Measurements from ENCODE around the gene BDKRB1.

The BDKRB1 gene

DNA sequence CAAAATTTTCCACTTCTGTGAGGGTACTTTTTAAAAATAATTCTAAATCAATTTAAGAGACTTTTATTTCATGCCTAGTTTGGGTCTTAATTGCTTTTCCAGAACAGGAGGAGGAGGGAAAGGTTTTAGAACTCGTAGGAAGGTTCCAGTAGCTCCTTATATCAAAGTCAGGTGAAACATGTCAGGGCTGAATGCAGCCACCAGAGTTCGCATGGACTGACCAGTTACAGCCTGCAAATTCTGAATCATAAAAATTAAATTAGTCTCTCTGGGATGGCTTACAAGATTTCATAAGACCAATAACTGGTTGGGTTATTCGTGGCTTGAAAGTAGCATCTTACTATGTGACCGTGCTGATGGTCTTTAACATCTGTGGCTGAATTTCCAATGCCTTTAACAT lies 397 bp downstream of the BDKRB1 start:
- peak overlapping the region; percentile 11 for H3K4me3 ChIP-seq (ENCODE audit: low read depth, low read length)
- no peak for DNase-seq (ENCODE audit: low read depth)

DNA sequence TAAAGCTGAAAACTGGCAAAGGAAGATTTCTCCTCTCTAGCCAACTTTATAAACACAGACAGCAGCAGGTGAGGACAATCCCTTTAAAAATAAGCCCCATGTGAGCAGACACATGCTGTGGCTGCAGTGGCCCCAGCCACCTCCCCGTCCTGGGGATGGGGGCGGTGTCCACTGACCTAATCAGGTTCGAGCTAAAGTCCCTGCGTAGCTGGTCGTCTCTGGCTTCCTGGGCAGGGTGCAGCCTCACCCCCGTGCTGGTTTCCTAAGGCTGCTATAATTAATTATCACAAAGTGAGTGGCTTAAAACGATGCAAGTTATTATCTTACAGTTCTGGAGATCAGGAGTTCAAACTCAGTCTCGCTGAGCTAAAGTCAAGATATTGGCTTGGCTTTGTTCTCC lies 1.0 kb downstream of the BDKRB1 start:
- no peak for DNase-seq (ENCODE audit: low read depth)
- H3K4me3 ChIP-seq (ENCODE audit: low read depth, low read length) = peak overlapping the region; percentile 11

DNA sequence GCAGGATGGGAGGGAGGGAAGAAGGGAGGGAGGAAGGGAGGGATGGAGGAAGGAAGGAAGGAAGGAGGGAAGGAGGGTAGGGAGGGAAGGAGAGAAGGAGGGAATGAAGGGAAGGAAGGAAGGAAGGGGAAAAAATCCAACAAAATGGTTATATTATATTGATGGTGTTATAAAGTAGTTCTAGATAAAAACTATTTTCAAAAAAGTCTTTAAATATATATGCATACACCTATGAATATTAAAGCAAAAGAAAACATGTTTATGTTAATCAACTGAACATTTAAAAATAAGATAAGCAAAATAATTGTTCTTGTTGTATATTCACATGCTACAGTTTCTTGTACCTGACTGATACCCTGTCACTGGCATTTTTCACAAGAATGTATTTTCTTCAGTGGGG lies 1.9 kb downstream of the BDKRB1 start:
- H3K4me3 ChIP-seq (ENCODE audit: low read depth, low read length) = no peak overlapping the region
- DNase-seq (ENCODE audit: low read depth) = no peak

DNA sequence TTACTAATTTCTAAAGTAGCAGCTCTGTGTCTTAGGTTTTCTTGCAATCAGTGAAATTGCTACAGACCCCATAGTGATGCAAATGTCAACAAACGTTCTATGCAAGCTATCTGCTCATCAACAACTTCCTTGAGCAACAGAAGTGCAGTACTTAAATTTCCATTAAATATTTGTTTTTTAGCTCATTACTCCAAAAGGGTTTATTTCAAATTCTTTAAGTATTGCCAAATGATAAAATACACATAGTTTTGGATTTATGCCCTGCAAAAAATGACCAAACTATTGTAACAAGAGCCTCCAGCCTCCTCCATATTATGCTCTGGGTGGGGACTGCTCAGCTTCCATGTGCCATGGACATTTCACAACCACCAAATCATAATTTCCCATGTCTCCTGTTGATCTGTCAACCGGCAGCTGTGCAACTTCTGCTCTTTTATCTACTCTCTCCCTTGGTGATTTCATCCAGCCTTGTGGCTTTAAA lies 4.4 kb downstream of the BDKRB1 start:
- H3K4me3 ChIP-seq (ENCODE audit: low read depth, low read length) = no peak overlapping the region
- no peak for DNase-seq (ENCODE audit: low read depth)

DNA sequence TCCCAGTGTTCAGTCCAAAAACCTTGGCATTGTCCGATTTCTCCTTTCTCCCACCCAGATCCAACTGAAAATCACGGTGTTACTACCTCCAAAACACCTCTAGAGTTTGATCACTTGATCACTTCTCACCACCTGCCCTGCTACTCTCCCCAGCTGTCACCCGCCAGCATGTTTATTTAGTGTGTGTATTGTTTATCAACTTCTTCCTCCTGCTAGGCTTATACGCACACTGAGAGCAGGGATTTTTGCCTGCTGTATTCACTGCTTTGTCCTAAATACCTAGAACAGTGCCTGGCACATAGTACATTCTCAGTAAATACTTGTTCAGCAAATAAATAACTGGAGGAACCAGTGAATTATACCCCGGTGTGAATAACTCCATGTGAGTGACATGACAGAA lies 5.0 kb downstream of the BDKRB1 start:
- no peak for DNase-seq (ENCODE audit: low read depth)
- no peak overlapping the region for H3K4me3 ChIP-seq (ENCODE audit: low read depth, low read length)

DNA sequence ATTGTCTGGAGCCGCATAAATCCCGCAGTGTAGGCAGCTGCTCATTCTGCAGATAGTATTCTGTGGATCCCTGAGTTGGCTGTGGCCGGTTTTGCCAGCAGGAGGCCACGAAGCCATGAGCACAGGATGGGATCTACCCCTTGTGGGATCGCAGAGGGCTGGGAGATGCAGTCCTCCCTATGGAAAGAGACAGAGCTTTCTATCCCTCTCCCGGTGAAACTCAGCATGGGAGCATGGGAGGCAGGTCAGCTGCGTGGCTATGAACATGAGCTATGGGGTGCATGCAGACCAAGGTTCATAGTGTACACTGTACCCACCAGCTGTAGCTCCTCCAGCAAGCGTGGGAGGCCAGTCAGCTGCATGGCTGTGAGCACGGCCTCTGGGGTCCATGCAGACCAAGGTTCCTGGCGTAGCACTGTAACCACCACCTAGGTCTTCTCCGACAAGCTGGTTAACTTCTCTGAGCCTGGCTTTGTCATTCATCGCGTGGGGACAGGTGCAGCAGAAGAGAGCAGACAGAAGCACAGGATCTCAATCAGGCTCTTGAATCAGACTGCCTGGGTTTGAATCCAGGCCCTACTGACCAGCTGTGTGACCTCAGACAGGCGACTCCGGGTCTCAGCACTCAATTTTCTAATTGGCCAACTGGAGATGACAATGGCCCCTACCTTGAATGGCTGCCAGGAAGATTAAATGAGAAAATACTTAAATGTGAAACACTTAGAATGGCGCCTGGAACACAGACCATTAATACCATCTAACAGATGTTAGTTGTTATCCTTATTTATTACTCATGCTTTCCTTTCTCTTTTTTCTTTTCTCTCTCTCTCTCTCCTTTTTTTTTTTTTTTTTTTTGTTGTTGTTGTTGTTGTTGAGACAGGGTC lies 6.0 kb downstream of the BDKRB1 start:
- no peak overlapping the region for H3K4me3 ChIP-seq (ENCODE audit: low read depth, low read length)
- DNase-seq (ENCODE audit: low read depth) = no peak

DNA sequence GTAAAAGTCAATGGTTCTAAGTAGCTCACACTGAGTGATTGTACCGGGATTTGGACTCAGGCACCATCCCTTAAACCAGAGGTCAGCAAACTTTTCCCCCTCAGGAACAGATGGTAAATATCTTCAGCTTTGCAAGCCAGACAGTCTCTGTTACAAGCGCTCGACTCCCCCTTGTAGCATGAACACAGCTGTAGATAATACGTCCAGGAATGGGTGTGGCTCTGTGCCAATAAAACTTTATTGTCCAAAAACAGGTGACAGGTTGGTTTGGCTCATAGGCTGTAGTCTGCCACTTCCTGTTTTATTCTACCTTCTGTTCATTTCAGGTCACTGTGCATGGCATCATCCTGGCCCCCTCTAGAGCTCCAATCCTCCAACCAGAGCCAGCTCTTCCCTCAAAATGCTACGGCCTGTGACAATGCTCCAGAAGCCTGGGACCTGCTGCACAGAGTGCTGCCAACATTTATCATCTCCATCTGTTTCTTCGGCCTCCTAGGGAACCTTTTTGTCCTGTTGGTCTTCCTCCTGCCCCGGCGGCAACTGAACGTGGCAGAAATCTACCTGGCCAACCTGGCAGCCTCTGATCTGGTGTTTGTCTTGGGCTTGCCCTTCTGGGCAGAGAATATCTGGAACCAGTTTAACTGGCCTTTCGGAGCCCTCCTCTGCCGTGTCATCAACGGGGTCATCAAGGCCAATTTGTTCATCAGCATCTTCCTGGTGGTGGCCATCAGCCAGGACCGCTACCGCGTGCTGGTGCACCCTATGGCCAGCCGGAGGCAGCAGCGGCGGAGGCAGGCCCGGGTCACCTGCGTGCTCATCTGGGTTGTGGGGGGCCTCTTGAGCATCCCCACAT lies 7.6 kb downstream of the BDKRB1 start:
- no peak overlapping the region for H3K4me3 ChIP-seq (ENCODE audit: low read depth, low read length)
- no peak for DNase-seq (ENCODE audit: low read depth)

DNA sequence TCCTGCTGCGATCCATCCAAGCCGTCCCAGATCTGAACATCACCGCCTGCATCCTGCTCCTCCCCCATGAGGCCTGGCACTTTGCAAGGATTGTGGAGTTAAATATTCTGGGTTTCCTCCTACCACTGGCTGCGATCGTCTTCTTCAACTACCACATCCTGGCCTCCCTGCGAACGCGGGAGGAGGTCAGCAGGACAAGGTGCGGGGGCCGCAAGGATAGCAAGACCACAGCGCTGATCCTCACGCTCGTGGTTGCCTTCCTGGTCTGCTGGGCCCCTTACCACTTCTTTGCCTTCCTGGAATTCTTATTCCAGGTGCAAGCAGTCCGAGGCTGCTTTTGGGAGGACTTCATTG lies 8.2 kb downstream of the BDKRB1 start:
- H3K4me3 ChIP-seq (ENCODE audit: low read depth, low read length) = no peak overlapping the region
- DNase-seq (ENCODE audit: low read depth) = no peak

DNA sequence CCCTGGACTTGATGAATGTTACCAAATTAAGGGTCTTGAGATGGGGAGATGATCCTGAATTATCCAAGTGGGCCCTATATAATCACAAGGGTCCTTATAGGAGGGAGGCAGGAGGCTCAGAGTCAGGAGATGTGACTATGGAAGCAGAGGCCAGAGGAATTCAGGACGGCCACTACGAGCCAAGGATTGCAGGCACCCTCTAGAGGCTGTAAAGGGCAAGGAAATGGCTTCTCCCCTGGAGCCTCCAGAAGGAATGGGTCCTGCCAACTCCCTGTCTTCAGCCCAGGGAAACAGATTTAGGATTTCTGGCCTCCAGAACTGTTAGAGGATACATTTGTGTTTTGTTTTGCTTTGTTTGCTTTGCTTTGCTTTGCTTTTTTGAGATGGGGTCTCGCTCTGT lies 8.8 kb downstream of the BDKRB1 start:
- no peak for DNase-seq (ENCODE audit: low read depth)
- H3K4me3 ChIP-seq (ENCODE audit: low read depth, low read length) = no peak overlapping the region

DNA sequence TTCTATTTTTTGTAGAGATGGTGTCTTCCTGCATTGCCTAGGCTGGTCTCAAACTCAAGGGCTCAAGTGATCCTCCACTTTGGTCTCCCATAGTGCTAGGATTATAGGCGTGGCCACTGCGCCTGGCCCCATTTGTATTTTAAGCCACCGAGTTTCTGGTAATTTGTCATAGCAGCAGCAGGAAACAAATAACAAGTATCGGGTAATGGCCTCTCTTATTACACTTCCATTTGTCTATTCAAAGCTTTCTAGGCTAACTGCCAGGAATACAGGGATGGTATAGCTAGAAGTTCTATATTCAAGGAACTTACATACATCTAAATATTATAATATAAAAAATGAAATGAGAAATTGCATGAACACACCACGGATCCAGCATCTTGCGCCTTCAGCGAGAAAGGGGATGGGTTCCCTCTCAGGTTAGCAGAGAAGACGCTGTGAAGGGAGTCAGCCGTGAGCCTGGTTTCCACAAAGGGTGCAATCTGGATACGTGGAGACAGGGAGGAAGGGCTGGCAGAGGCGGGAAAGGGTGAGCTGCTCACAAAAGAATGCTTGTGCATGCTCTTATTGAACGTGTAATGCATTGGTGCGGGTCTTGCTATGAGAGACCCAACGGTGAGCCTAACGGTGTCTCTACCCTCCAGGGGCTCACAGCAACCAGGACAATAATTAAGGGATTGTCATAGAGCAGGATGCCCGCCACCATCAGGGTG lies 9.5 kb downstream of the BDKRB1 start:
- no peak overlapping the region for H3K4me3 ChIP-seq (ENCODE audit: low read depth, low read length)
- no peak for DNase-seq (ENCODE audit: low read depth)

DNA sequence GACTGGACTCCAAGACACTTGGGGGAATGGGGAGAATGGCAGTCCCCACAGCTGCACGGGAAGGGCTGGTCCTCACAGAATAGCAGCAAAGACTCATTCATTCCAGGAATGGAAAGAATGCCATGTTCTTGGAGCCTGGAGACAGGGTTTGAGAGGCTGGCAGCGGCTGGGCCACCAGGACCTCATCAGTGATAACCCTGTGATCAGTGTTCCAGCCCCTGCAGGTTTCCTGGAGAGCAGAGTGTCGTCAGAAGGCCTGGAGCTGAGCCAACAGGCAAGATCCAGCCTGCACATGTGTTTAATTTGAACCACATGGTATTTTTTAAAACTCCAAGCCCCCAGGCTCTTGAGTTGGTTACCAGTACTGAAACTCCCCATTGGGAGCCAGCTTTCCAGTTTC lies 11.3 kb downstream of the BDKRB1 start:
- no peak overlapping the region for H3K4me3 ChIP-seq (ENCODE audit: low read depth, low read length)
- no peak for DNase-seq (ENCODE audit: low read depth)

DNA sequence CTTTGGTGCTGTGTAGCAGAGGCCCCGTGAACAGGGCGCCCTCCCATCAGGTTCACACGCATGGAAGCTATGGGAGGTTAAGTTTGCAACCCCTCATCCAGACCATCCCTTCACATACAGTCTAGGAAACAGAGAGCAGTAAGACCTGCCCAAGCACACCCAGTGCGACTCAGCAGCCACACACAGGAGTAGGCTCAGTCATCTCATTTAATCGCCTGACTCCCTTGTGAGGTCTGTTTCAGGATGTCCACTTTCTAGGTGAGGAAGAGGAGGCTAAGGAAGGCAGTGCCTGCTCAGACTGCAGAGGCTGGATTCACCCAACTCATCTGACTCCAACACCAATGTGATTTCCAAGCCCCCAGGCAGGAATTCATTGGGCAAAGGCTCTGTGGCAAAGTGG lies 11.9 kb downstream of the BDKRB1 start:
- H3K4me3 ChIP-seq (ENCODE audit: low read depth, low read length) = no peak overlapping the region
- no peak for DNase-seq (ENCODE audit: low read depth)

DNA sequence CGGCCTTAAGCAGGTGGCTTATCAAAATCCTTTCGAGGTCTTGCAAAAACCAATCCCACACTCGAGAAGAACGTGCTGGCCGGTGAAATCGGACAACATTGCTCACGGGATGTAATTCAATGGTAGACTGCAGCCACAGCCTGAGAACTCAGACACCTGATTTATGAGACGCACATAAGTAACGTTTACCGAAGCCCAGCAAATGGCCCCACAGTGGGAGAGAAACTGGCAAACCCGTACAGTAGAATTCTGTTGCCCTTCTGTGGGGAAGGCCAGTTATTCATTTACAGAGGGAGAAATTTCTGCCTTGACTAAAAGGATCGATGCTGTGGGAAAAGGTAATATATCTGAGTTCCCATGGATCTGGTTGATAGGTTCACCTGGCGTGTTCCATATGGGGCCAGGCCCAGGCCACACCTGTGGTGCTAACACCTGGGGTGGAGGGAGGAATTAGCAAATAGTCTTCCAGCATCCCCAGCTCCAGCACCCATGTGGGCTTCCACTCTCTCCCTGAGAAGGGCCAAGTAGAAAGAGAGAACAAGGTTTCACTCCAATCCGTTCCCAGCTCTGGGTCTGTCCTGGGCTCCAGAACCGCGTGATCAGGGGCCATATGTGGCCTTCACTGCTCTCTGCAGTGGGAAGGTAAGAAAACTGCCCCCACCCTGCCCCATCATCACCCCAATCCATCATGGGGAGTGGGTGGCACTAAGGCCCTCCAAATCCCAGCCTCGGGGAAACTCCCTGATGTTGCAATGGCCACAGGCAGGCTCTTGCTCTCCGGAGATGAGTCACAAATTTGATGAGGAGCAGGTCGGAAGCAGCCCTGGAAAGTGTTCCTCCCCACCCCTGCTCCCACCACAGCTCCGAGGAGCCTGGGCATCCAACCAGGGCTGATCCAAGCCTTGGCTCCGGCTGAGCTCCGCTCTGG lies 12.7 kb downstream of the BDKRB1 start:
- DNase-seq (ENCODE audit: low read depth) = peak; percentile 81

DNA sequence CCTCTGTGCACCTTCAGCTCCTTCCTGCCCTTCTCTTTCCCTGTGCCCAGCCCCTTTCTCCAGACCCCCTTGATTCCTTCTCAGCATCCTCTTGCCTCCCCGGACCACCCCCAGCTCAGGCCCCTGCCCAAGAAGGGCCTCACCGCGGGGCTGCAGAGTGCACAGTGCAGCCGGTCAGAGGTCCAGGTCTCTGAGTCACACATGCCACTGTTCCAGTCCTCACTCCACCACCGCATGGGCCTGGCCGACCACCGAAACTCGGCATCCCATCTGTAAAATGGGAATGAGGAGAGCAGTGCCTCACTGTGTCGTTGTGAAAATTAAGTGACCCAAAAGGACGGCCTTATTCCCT lies 13.3 kb downstream of the BDKRB1 start:
- no peak for DNase-seq (ENCODE audit: low read depth)
- H3K4me3 ChIP-seq (ENCODE audit: low read depth, low read length) = no peak overlapping the region

More for the DNA sequence above, 12.7 kb downstream of the BDKRB1 start:
- no peak overlapping the region for H3K4me3 ChIP-seq (ENCODE audit: low read depth, low read length)

DNA sequence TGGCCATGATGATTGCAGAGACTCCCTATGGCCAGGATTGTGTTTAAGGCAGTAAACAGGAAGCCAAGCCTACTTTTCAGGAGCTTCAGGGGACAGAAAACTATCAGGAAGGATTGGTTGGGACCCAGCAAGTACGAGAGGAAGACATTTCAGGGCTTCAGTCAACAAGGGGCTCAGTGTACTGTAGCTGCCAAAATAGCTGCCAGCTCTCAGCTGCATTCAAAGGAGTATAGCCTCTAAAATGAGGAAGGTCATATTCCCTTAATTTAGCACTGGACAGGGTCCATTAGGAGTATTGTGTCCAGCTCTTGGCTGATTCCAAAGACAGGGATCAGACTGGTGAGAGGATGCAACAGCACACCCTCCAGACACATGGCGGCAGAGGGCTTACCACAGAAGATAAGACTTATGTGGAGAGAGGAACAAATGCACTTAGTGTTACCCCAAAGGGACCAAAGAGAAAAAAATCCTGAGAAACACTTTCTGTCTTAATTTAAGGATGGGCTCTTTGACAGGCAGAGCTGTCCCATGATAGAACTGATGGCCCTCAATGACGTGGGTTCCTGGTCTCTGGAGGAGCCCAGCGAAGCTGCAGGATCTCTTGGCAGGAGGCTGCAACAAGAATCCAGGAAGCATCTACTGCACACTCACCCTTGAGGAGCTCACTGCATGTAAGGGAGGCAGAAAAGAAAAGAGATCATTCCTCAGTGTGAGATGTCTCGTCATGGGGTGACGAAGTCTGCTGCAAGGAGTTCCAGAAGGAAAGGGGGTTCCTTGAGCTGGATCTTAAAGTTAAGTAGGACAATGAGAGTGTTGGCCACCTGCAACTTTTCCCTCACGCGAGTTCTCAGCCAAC lies 14.8 kb downstream of the BDKRB1 start:
- DNase-seq (ENCODE audit: low read depth) = no peak
- no peak overlapping the region for H3K4me3 ChIP-seq (ENCODE audit: low read depth, low read length)

DNA sequence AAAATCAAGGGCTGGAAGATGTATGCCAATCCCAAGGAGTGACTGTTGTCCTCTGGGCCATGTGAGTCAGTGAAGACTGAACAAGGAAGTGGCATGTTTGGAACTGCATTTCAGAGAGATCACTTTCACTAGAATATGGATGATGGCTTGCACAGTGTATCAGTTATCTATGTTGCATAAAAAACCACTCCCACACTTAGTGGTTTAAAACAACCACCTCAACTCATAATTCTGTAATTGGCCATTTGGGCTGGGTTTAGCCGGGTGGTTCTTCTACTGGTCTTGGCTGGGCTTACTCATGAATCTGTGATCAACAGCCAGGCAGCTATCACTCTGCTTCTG lies 15.4 kb downstream of the BDKRB1 start:
- no peak overlapping the region for H3K4me3 ChIP-seq (ENCODE audit: low read depth, low read length)
- DNase-seq (ENCODE audit: low read depth) = no peak

DNA sequence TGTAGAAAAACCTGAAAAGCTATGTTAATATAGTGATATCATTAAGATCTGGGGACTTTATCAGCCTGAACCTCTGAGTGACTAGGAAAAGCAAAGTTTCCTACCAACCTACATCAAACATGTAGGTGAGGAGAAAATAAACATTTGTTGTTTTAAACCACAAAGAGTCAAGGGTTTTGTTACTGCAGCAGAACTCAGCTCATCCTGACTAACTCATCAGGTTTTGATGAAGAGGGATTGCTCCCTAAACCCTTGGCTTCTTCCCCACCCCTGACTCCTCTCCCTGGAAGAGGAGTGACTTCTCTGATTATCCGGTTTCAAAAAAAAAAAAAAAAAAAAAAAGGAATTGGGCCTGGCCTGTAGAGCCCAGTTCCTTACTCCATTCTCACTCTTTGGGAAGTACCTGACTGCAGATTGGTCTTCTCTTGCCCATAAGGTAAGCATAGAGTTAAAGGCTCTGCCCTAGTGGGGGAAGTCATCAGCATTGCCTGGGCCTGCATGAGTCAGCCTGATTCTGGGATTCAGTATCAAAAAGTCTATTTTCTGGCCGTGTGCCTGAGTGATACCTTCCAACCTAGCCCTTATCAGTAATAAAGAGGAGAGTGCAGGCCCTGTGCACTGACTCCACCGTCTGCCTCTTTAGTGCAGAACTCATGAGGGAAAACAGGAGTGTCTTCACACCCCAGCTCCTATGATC lies 16.9 kb downstream of the BDKRB1 start:
- DNase-seq (ENCODE audit: low read depth) = no peak
- H3K4me3 ChIP-seq (ENCODE audit: low read depth, low read length) = no peak overlapping the region

DNA sequence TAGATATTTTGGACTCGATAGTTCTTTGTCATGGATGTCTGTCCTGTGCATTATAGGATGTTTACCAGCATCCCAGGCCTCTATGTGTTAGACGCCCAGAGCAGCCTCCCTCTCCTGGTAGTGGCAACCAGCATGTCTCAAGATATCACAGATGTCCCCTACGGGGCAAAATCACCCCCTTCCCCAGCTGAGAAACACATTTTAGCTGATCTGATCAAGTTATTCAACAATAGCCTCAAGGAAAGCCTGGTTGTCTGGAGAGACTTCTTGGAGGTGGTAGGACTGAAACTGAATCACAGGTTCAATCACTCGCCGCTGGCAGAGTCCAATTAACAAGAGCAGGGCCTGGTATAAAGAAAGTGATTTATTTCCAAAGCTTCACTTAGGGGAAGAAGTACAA lies 17.6 kb downstream of the BDKRB1 start:
- DNase-seq (ENCODE audit: low read depth) = no peak
- H3K4me3 ChIP-seq (ENCODE audit: low read depth, low read length) = no peak overlapping the region
